GM12801 (cell line): ENCODE data around the gene ITPR2.

ENCODE experiments used
- TF ChIP-seq, protein P1 (sequence below): IDR thresholded peaks from one replicate; pipeline ENCODE4 v1.5.1; 2011; ENCODE audit warnings: control low read depth; ENCODE audit not compliant: insufficient read length; ENCODE audit errors: extremely low read depth

ITPR2 gene

DNA sequence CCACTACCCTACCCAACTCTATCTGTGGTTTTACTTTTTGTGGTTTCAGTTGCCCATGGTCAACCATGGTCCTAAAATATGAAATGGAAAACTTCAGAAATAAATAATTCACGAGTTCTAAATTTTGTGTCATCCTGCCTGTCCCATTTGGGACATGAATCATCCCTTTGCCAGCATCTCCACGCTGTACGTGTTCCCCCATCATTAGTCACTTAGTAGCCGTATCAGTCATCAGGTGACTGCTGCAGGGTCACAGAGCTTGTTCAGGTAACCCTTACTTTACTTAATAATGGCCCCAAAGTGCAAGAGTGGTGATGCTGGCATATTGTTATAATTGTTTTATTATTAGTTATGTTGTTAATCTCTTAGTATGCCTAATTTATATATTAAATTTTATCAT is 209.9 kb downstream of the ITPR2 start:
- TF ChIP-seq, protein P1, sequence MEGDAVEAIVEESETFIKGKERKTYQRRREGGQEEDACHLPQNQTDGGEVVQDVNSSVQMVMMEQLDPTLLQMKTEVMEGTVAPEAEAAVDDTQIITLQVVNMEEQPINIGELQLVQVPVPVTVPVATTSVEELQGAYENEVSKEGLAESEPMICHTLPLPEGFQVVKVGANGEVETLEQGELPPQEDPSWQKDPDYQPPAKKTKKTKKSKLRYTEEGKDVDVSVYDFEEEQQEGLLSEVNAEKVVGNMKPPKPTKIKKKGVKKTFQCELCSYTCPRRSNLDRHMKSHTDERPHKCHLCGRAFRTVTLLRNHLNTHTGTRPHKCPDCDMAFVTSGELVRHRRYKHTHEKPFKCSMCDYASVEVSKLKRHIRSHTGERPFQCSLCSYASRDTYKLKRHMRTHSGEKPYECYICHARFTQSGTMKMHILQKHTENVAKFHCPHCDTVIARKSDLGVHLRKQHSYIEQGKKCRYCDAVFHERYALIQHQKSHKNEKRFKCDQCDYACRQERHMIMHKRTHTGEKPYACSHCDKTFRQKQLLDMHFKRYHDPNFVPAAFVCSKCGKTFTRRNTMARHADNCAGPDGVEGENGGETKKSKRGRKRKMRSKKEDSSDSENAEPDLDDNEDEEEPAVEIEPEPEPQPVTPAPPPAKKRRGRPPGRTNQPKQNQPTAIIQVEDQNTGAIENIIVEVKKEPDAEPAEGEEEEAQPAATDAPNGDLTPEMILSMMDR, result no peak

DNA sequence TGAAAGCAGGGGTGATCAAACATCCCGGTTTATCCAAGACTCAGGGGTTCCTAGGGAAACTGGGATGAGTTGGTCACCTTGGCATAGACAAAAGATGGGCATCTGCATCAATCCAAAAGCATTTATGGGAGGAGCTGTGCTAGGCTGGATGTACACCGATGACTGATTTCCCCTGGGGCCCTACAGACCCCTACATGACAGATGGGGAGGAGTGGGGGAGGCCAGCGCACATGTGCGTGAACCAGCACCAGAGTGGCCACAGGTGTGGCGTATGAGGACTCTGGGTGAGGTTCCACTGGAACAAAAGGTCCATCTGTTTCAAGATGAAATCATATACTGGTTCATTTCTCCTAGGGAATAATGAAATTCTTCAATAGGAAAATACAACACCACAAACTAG is 210.4 kb downstream of the ITPR2 start:
- TF ChIP-seq, protein P1, result no peak

DNA sequence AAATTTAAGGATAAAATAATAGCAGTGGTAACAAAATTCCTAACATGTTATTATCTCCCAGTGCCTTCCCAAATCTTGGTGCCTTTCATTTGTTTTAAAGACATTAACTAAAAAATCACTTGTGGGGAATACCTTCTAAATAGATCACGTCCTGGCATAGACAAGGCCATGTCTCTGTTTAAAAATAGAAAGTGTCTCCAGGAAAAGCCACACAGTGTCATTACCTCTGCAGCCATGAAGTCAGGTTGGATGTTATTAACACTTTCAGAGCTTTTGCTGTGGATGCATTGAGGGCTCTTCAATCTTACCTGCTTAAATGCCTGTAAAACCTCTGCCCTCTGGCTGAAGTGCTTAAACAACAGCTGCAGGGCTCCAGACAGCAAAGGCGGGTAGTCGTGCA is 211.1 kb downstream of the ITPR2 start:
- TF ChIP-seq, protein P1, result no peak

DNA sequence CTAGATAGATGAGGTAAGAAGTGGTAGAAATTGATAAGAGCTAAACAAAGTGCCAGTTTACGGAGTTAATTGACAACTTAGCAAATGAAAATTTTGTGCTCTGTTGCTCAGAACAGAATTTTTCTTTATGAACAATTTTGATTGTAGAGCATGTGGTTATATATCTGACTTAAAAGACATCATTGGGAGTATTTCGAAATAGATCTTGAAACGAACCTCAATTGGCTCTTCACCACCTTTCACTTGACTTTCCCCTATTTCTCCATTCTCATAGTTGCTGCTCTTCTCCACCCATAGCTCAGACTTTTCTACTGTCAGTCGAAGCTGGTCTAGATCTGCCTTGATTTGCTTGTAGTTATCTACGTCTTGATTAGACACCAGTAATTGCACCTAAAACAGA is 212.1 kb downstream of the ITPR2 start:
- TF ChIP-seq, protein P1, result no peak

DNA sequence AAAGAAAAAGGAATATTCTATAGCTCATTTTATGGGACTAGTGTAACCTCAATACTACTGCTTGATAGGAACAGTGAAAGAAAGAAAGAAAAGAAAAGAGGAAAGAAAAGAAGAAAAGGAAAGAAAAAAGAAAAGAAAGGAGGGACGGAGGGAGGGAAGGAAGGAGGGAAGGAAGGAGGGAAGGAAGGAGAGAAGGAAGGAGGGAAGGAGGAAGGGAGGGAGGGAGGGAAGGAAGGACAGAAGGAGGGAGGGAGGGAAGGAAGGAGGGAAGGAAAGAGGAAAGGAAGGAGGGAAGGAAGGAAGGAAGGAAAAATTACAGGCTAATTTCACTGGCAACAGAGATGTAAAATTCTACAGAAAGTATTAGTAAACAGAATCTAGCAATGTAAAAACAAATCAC is 215.5 kb downstream of the ITPR2 start:
- TF ChIP-seq, protein P1, result no peak

DNA sequence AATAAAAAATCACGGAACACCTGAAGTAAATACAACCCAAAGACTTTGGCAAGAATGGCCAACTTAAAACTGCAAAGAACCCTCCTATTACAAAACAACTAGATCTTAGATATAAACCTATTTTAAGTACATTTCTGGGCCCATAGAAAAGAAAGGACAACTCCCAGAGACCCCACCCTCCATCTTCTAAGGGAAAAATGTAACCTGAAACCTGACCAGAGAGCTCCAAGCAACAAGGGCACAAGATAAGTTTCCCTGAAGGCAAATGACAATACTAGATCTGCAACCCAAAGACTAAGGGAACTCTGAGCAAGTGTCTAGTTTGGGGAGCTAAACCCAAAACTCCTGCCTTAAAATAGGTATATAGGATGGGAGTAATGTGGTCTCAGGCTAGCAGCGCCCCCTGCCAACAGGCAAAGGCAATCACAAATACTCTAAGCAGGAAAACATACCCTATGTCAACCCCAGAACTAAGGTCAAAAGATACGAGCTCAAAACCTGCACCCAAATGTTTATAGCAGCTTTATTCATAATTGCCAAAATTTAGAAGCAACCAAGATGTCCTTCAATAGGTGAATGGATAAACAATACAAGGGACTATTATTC is 218.9 kb downstream of the ITPR2 start:
- TF ChIP-seq, protein P1, result no peak

DNA sequence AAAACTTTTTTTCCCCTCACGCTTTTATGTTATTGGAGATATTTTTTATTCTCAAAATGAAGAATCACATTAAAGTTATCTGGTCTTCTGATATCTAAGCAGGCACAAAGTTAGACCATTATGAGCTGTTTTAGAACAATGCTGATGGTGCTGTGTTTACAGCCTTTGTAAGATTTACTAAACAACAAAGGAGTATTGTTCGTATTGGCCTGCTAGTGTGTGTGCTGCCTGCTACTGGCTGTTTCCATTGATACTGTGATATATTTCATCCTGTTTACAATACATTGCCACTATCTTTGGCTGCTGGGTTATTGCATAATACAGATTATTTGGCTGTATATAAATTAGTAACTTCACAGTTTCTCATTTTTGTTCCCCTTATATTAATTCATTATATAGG is 220.8 kb downstream of the ITPR2 start:
- TF ChIP-seq, protein P1, result no peak
